Stimulated activated CD4-positive, alpha-beta T cell treated with anti-CD3 and anti-CD28 coated beads, TNF-alpha, amount 100 ng/mL, for 24 hours (primary cell): ENCODE data around the gene CREBRF.
"Not testable (repeated sequence)": the region's sequence is repeated elsewhere in the genome, so short reads cannot be mapped to it uniquely, and the experiment has no call there.

ENCODE experiments used
- DNase-seq, 3 experiments: peaks; one replicate each; pipeline ENCODE4 v3.0.0-alpha.2; 2020; ENCODE audit warnings: low read depth in 3 of 3

The CREBRF gene

GRCh38 chr5:173154619-173155018 lies 98.5 kb downstream of the CREBRF start:
- DNase-seq, result not testable (repeated sequence)

GRCh38 chr5:173155912-173156311 lies 99.8 kb downstream of the CREBRF start:
- DNase-seq, result no peak

GRCh38 chr5:173158366-173158765 lies 102.2 kb downstream of the CREBRF start:
- no peak for DNase-seq

- DNase-seq, result no peak
Observed at GRCh38 chr5:173159256-173159655, 103.1 kb downstream of the CREBRF start.

- DNase-seq, result no peak
Observed at GRCh38 chr5:173161148-173161547, 105.0 kb downstream of the CREBRF start.

GRCh38 chr5:173163219-173163618 lies 107.1 kb downstream of the CREBRF start:
- DNase-seq, result no peak

- no peak for DNase-seq
Observed at GRCh38 chr5:173165177-173166016, 109.2 kb downstream of the CREBRF start.

GRCh38 chr5:173172166-173172565 lies 116.0 kb downstream of the CREBRF start:
- no peak for DNase-seq

- no peak for DNase-seq
Observed at GRCh38 chr5:173175523-173175922, 119.4 kb downstream of the CREBRF start.

- no peak for DNase-seq
Observed at GRCh38 chr5:173178369-173178910, 122.3 kb downstream of the CREBRF start.

GRCh38 chr5:173180331-173180730 lies 124.2 kb downstream of the CREBRF start:
- no peak for DNase-seq

- no peak for DNase-seq
Observed at GRCh38 chr5:173187054-173187743, 131.0 kb downstream of the CREBRF start.

GRCh38 chr5:173188280-173188679 lies 132.1 kb downstream of the CREBRF start:
- DNase-seq, result no peak
